GM15510 (cell line): ENCODE measurements around the gene NLRC5.

Experiments
- POLR2A ChIP-seq: IDR thresholded peaks from 3 replicates; pipeline ENCODE4 v1.6.1; 2011; ENCODE audit warnings: borderline replicate concordance; ENCODE audit not compliant: insufficient read length; ENCODE audit errors: extremely low read depth

NLRC5 gene

GRCh38 chr16:57036945-57037344 lies 47.6 kb downstream of the NLRC5 start:
- TF ChIP-seq POLR2A, result no peak

DNA sequence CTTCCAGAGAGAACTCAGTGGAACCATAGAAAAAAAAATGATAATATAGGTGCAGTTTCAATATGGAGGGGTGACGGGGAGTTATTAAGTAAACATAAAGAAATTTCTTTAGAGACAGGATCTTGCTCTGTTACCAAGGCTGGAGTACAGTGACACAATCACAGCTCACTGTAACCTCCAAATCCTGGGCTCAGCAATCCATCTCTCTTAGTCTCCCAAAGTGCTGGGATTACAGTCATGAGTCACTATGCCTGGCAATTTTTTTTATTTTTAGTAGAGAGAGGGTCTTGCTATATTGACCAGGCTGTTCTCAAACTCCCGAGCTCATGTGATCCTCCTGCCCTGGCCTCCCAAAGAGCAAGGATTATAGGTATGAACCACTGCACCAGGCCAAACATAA lies 48.8 kb downstream of the NLRC5 start:
- TF ChIP-seq POLR2A, result no peak

- TF ChIP-seq POLR2A, result no peak
Observed at GRCh38 chr16:57039148-57039812, 49.9 kb downstream of the NLRC5 start.

DNA sequence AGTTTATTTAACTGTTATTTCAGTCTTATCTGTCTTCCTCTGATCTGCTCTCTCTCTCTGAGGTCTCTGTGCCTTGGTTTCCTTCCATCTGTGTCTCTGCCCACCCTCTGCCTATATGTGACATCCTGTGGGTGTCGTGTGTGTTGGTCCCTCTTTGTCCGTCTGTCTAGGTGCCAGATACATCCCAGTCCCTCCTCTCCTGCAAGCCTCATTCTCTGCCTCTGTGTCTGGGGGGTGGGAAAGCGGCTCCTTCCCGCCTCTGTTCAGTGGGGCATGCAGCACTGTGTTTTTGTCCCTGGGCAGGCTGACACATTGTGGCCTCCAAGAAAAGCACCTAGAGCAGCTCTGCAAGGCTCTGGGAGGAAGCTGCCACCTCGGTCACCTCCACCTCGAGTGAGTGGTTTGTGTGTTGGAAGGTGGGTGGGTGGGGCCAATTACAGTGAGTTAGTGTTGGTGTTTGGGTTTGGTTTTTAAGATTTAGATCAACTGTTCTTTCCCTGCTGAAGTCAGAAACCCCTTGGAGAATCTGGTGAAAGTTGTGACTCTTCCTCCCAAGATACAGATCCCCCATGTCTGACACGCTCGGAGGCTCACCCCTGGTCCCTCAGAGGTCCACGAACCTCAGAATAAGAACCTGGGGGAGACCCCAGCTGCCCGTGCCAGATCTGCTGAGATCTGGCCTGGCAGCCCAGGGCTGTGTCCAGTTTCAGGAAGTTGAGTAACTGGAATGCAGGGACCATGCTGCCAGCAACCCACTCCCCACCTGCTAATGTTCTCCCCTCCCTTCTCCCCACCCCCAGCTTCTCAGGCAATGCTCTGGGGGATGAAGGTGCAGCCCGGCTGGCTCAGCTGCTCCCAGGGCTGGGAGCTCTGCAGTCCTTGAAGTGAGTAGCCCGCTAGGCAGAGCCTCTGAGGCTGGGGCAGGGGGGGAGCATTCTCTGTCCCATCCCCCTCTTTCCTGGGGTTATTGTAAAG lies 52.1 kb downstream of the NLRC5 start:
- TF ChIP-seq POLR2A, result no peak

GRCh38 chr16:57042157-57043111 lies 53.1 kb downstream of the NLRC5 start:
- TF ChIP-seq POLR2A, result no peak

DNA sequence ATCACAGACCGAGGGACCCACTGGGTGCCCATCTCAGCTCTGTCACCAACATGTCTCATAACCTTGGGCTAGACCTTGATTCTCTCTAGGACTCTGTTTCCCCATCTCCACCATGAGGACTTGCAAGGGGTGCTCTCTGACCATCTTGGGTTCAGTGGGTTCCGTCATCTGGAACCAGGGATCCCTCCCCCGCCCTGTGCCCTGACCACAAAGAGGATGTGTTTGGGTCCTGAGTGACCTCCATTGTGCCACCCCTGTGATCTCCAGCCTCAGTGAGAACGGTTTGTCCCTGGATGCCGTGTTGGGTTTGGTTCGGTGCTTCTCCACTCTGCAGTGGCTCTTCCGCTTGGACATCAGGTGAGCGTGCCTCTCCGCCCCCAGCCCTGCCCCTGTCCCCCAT lies 53.9 kb downstream of the NLRC5 start:
- no peak for TF ChIP-seq POLR2A

- TF ChIP-seq POLR2A, result no peak
Observed at GRCh38 chr16:57044931-57045693, 55.8 kb downstream of the NLRC5 start.

- no peak for TF ChIP-seq POLR2A
Observed at GRCh38 chr16:57045694-57046381, 56.5 kb downstream of the NLRC5 start.

DNA sequence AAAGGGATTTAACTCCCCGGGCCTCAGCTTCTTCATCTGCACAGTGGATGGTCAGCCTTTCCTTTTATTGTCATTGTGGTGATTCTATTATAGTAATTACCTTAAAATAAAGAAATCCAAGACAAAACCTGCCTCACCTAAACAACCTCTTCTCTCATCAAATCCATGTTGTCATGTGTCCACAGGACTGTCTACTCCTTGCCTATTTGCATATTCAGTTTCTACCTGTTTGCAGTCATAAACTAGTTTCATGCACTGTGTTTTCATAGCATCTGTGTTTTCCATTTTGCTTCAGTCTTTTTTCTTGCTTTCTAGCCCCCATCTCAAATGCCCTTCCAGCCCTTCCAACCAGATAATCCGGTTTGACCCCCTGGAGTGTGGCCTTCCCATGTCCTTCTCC lies 58.7 kb downstream of the NLRC5 start:
- no peak for TF ChIP-seq POLR2A

GRCh38 chr16:57049678-57050077 lies 60.3 kb downstream of the NLRC5 start:
- no peak for TF ChIP-seq POLR2A

- TF ChIP-seq POLR2A, result no peak
Observed at GRCh38 chr16:57051696-57052228, 62.4 kb downstream of the NLRC5 start.

GRCh38 chr16:57053206-57053605 lies 63.8 kb downstream of the NLRC5 start:
- no peak for TF ChIP-seq POLR2A

GRCh38 chr16:57054338-57054737 lies 65.0 kb downstream of the NLRC5 start:
- no peak for TF ChIP-seq POLR2A

- TF ChIP-seq POLR2A, result no peak
Observed at GRCh38 chr16:57054771-57055170, 65.4 kb downstream of the NLRC5 start.

- no peak for TF ChIP-seq POLR2A
Observed at GRCh38 chr16:57055671-57056070, 66.3 kb downstream of the NLRC5 start.
